Activated naive CD4-positive, alpha-beta T cell treated with anti-CD3 and anti-CD28 coated beads, Interleukin-2, amount 50 U/mL, for 16 hours (primary cell): Measurements from ENCODE around the gene MORN1.
"Not testable (repeated sequence)": the region's sequence is repeated elsewhere in the genome, so short reads cannot be mapped to it uniquely, and the experiment has no call there.

ENCODE experiments used
- DNase-seq: peaks from one replicate; pipeline ENCODE4 v3.0.0-alpha.2; 2020

Gene MORN1

DNA sequence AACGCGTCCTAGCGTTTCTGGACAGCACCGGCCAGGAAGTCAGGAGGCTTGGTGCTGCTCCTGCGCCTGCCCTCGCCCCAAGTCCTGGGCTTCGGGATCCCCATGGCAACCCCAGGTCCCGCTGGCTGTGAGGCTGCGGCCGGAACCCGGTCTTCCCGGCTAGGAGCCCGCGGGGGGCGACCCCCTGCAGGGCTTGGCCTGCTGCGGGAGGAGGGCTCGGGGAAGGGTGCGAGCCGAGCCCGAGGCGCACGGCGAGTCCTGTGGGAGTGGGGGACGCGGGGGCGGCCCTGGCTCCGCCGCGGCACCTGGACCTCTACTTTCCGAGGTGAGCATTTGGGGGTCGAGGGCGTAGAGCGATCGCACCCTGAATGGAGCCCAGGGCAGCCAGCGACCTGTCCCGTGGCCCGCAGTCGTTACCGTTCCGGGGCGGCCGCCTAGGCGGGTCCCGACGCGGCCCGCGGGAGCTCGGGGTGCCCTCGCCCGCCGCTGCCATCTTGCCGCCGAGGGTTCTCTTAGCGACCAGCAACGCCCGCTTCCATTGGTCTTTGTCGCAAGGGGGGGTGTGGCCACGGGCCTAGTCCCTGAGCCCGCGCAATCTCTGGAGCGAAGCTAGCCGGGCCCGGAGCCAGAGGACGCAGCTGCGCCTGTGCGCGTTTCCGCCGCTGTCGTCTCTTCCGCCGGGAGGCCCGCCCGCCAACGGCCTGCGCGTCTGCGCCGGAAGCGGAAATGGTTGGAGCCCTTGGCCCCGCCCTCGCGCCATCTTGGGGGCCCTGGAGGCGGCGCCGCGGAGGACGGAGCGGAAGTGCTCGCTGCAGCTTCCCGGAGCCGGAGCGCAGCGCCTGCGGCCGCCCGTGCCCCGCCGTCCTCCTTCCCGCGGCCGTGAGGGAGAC, at the start of gene MORN1, which contains the start of gene RER1:
Gene MORN1 (minus strand): TSS at position 514 of the 890 bp plus-strand sequence. CDS start 21 bp downstream, at position 493.
Gene RER1 (plus strand): TSS at position 801 of the 890 bp plus-strand sequence. CDS start 3,950 bp downstream, outside the sequence.
- DNase-seq, result peak; percentile 99

DNA sequence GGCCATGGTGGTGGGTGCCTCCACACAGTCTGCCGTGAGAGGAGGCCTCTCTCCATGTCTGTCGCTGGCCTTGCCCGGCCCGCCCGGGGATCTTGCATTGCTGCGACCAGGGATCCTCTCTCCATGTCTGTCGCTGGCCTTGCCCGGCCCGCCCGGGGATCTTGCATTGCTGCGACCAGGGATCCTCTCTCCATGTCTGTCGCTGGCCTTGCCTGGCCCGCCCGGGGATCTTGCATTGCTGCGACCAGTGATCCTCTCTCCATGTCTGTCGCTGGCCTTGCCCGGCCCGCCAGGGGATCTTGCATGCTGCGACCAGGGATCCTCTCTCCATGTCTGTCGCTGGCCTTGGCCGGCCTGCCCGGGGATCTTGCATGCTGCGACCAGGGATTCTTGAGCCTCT, 49.0 kb upstream of the MORN1 start:
- not testable (repeated sequence) for DNase-seq

DNA sequence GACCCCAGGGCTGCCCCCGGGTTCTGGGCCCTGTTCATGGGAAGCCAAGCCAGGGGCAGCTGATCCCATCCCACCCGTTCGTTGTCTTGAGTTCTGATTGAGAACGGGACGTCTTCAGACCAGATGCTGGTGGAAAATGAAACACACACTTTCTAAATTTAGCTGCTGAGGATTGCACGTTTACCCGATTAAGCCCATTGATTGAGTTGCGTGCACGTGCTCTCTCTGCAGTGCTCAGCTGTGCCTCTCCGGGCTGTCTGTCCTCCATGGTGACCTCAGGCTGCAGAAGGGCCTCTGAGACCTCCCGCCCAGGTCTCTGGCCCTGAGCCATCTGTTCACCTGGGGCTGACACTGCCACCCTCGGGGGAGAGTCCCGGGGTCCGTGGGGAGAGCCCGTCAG, 48.0 kb upstream of the MORN1 start:
- DNase-seq, result no peak

- DNase-seq, result no peak
These were observed 47.3 kb upstream of the MORN1 start for GRCh38 chr1:2438641-2439040.

- no peak for DNase-seq
These were observed 46.7 kb upstream of the MORN1 start for GRCh38 chr1:2438038-2438437.

DNA sequence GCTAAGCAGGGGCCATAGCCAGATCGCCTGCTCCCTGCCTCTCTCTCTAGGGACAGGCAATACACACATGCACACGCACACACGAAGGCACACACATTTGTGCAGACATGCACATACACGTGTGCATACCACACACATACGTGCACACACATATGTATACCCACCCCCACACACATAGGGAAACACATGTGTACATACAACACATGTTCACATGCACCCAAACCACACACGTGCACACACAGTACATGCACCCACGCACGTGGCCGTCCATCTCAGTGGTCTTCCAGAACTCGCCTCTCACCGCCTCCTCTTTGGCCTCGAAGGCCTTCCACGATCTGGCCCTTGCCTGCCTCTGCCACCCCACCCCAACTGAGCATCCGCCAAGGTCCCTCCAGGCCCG, 46.3 kb upstream of the MORN1 start:
- no peak for DNase-seq

DNA sequence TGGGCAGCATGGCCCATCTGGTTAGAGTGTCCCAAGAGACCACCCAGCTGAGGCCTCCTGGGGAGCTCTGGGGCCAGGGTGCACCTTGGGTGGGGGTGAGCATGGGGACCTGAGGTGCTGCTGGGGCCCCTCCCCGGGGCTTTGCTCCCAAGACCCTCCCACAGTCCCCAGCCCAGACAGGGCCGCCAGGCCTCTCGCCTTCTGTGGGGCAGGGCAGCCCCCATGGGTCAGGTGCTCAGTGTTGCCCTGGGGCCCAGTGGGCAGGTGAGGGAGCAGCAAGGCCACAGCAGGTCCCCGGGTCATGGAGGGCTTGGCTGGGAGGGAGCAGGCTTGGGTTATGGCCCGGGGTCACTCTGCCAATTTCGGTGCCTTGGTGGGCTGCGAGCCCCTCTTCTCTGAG, 45.5 kb upstream of the MORN1 start:
- DNase-seq, result no peak

- no peak for DNase-seq
These were observed 44.5 kb upstream of the MORN1 start for GRCh38 chr1:2435746-2436355.

DNA sequence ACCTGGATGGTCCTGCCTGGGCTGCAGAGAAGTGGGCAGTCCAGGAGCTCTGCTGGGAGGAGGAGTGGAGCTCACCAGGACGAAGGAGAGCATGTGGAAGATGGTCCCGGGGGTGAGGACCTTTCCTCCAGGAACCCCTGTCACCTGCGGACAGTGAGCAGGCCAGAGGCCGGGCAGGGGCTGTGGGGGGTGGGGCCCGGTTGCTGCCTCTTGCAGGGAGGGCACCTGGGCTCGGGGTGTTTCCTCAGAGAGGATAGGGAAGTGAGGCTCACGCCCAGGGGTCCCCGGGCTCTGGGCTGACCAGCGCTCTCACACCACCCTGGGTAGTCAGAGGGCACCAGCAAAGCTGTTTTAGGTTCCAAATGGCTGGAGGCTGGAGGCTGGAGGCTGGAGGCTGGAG, 43.7 kb upstream of the MORN1 start:
- no peak for DNase-seq

DNA sequence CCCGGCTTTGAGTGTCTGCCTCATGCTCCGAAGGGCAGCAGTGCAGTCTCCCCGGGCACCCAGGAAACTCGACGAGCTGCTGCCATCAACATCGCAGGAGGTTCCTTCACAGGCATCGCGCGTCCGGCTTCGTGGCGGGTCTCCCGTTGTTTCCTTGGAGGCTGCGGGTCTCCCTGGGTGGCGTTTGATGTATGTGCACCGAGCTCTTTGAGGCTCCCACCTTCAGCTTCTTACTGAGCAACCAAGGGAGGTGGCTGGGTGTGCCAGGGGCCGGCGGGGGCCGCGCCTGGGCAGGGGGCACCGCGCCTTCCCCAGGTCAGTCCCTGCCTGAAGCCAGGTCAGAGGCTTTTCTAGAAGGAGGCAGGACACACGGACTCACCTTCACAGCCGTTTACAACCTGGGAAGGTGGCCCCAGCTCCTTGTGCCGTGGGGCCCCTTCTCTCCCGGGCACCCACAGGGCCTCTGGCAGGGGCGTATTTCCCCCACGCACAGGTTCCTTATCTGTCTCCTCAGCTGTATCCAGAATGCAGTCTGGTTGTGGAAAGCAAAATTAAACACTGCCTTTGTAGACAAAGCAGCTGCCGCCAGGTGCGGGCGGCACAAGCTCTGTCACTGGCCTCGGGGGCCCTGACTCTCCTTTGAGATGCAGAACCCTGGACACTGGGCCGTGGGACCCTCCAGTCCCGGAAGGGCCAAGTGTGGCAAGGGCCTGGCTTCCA, 42.7 kb upstream of the MORN1 start:
- DNase-seq, result no peak

- no peak for DNase-seq
These were observed 41.8 kb upstream of the MORN1 start for GRCh38 chr1:2433196-2433595.

DNA sequence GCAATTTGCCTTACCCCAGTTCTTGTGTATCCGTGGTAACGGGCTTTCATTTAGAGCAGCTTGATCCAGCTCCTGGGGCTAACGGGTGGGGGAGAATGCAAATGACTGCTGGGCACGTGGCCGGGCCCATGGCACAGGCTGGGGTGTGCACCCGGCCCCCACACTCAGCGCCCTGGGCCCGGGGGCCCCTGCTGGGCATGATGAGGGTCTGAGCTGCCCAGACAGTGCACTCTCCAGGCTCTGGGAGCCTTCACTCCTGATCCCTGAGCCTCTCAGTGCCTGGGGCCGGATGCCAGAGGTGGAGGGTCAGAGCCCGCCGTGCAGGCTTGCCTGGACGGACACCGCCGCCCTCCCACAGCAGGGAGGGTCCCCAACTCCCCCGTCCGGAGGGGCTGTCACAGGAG, 41.1 kb upstream of the MORN1 start:
- DNase-seq, result no peak

DNA sequence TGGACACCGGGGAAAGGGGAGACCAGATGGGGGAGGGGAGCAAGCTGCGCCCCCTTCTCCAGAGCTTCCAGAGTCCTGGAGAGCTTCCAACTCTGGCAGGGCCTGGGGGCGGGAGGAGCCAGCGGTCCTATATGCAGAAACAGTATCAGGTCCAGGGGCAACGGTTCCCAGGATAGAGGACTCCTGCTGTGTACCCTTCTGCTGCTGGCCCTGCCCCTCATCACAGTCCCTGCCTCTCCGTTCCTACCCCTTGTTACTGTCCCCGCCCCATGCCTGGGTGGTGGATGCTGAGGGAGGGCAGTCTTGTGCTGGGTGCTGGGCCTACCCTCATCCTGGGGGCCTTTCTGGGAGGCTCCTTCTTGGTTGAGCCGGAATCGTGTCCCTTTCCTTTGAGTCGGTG, 40.2 kb upstream of the MORN1 start:
- no peak for DNase-seq

DNA sequence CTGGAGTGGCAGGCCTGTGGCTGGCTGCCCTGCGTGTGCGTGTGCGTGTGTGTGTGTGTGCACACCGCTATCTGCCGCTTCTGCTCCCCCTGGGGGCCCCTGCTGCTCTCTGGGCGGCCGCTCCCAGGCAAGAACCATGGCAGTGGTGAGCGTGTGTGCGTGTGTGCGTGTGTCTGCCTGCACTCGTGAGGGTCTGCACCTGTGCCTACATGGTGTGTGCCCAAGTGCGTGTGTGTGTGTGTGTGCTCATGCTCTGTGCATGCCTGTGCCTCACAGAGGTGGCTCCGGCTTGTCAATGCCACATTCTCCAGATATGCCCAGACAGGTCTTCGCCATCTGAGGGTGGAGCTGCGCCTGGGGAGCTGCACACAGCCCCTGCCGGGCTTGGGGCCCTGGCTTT, 39.7 kb upstream of the MORN1 start:
- DNase-seq, result no peak

- DNase-seq, result no peak
These were observed 39.2 kb upstream of the MORN1 start for GRCh38 chr1:2430592-2430973.

DNA sequence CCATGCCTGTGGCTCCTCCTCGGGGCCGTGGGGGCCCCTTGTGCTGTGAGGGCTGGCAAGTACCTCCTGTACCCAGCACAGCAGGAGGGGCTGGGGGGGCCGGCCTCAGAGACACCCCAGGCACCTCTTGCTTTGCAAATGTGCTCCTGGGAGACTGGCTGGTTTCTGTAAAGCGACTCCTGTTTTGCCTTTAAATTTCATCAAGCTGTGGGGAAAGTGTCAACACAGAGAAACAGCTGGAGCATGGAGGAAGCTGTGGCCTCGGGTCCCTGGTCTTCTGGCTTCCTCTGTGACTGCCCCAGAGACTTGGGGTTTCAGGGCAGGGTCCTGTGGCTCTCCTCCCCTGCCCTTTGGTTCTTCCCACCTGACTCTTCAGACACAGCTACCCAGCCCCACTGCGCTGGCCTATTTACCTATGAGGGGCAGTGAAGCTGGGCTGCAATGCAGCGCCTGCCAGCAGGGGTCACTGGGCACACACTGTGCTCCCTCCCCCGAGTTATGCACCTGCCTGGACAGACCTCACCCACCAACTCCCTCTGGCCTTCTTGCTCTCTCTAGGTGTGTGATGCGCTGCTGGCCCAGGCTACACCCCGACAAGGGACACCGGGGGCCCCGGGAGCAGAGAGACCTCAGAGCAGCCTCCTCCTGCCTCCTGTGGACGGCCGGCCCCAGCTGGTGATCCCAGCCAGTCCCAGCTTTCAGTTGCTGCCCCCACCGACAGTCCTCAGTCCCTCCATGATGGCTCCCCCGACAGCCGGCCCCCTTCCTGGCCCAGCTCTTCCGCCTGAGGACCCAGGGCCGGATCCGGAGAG, 38.6 kb upstream of the MORN1 start:
- DNase-seq, result no peak

- DNase-seq, result no peak
These were observed 37.1 kb upstream of the MORN1 start for GRCh38 chr1:2428490-2428889.

DNA sequence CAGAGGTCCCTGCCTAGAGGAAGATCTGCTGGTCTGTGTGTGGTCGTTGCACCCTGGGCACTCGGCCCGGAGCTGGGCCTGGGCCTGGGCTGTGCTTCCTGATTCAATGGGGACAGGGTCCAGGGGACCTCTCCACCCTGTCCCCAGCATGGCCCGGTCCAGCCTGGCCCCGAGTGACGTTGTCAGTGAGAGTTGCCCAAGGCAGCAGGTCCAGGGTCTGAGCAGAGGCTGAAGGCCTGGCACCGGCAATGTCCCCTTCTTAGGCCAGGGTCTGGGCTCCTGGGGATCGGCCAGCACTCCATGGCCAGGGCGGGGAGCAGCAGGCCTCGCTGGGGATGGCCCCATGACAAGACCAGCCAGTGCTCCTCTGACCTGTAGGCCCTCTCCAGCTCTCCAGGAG, 36.6 kb upstream of the MORN1 start:
- DNase-seq, result no peak

GRCh38 chr1:2427051-2427450, 35.7 kb upstream of the MORN1 start:
- no peak for DNase-seq

GRCh38 chr1:2426540-2426939, 35.2 kb upstream of the MORN1 start:
- no peak for DNase-seq

GRCh38 chr1:2425892-2426291, 34.5 kb upstream of the MORN1 start:
- DNase-seq, result no peak

DNA sequence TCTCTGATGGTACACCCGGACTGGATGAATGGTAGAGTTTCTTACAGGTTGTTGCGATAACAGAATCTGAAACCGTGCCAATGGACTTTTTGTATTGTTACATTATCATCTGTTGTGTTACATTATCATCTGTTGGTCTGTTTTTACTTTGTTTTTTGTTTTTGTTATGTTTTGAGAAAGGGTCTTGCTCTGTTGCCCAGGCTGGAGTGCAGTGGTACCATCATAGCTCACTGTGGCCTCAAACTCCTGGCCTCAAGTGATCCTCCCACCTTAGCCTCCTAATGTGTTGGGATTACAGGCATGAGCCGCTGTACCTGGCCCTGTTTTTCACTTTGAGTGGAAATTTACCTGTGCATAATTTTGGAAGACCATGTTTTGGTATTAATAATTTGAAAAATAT, 31.2 kb upstream of the MORN1 start:
- no peak for DNase-seq

GRCh38 chr1:2419416-2419815, 28.1 kb upstream of the MORN1 start:
- DNase-seq, result no peak
